Neutrophil (primary cell): ENCODE results near the gene ADGRG1.

Experiments
- H3K27ac ChIP-seq: fragments of 200-600 bp; sonication (generic); 2 replicates; pipeline ENCODE4 v1.5.1; 2016; ENCODE audit warnings: mild to moderate bottlenecking, moderate library complexity
- H3K27me3 ChIP-seq: fragments of 200-600 bp; sonication (generic); 2 replicates; pipeline ENCODE4 v1.6.0; 2016; ENCODE audit warnings: mild to moderate bottlenecking
- H3K36me3 ChIP-seq: fragments of 200-600 bp; sonication (generic); 2 replicates; pipeline ENCODE4 v1.5.1; 2017
- H3K4me1 ChIP-seq, 2 experiments: fragments of 200-600 bp in 1 of 2; sonication (generic) in 1 of 2; 1 replicate in 1 of 2; 2 replicates in 1 of 2; pipeline versions ENCODE4 v1.5.1 to v1.6.1; 2013 to 2016; ENCODE audit warnings: low read depth in 1 of 2, low read length in 1 of 2, mild to moderate bottlenecking in 1 of 2, moderate library complexity in 1 of 2; ENCODE audit not compliant: control insufficient read depth in 1 of 2, insufficient read depth in 1 of 2
- H3K4me3 ChIP-seq, 2 experiments: fragments of 200-600 bp in 1 of 2; sonication (generic) in 1 of 2; 1 replicate in 1 of 2; 2 replicates in 1 of 2; pipeline ENCODE4 v1.5.1; 2013 to 2016; ENCODE audit warnings: low read depth in 1 of 2, low read length in 1 of 2, mild to moderate bottlenecking in 1 of 2, moderate library complexity in 1 of 2
- H3K9me3 ChIP-seq: fragments of 200-600 bp; sonication (generic); 2 replicates; pipeline ENCODE4 v1.5.1; 2016
- CTCF ChIP-seq: fragments of 200-600 bp; sonication (generic); IDR thresholded peaks from 2 replicates; pipeline ENCODE4 v1.5.1; 2016; ENCODE audit warnings: antibody characterized with exemption

The ADGRG1 gene

GRCh38 chr16:57658878-57659674 is 30.6 kb downstream of the ADGRG1 start:
- Histone ChIP-seq H3K27me3 (no peaks in the 10 kb centered on the region), H3K9me3 (no peaks in the 10 kb centered on the region), H3K4me3 (no peak overlapping the region), H3K36me3 (no peaks in the 10 kb centered on the region), H3K27ac (no peak overlapping the region), H3K4me1 (peaks cover 0 to under 1% of the 10 kb centered on the region in 2 experiments)
- TF ChIP-seq CTCF: no peak

GRCh38 chr16:57660715-57661463 is 32.5 kb downstream of the ADGRG1 start:
- H3K36me3 ChIP-seq: no peaks in the 10 kb centered on the region
- no peak for TF ChIP-seq CTCF
- H3K4me3 ChIP-seq: no peak overlapping the region
- no peaks in the 10 kb centered on the region for H3K27me3 ChIP-seq
- no peaks in the 10 kb centered on the region for H3K9me3 ChIP-seq
- H3K4me1 ChIP-seq: peaks cover 18 to 19% of the 10 kb centered on the region in 2 experiments
- no peak overlapping the region for H3K27ac ChIP-seq

- Histone ChIP-seq H3K27me3 (no peaks in the 10 kb centered on the region), H3K4me3 (no peak overlapping the region), H3K4me1 (peaks cover 24 to 25% of the 10 kb centered on the region in 2 experiments), H3K27ac (no peak overlapping the region), H3K9me3 (no peaks in the 10 kb centered on the region), H3K36me3 (no peaks in the 10 kb centered on the region)
- no peak for TF ChIP-seq CTCF
Observed at GRCh38 chr16:57661510-57661909, 33.1 kb downstream of the ADGRG1 start.

GRCh38 chr16:57661936-57662906 is 33.8 kb downstream of the ADGRG1 start:
- TF ChIP-seq CTCF: no peak
- H3K4me3 ChIP-seq: no peak overlapping the region
- no peak overlapping the region for H3K27ac ChIP-seq
- H3K27me3 ChIP-seq: no peaks in the 10 kb centered on the region
- H3K4me1 ChIP-seq: peaks cover 31 to 32% of the 10 kb centered on the region in 2 experiments
- no peaks in the 10 kb centered on the region for H3K9me3 ChIP-seq
- no peaks in the 10 kb centered on the region for H3K36me3 ChIP-seq

- Histone ChIP-seq H3K4me1 (peaks cover 39 to 40% of the 10 kb centered on the region in 2 experiments), H3K27me3 (no peaks in the 10 kb centered on the region), H3K27ac (no peak overlapping the region), H3K4me3 (no peak overlapping the region), H3K36me3 (no peaks in the 10 kb centered on the region), H3K9me3 (no peaks in the 10 kb centered on the region)
- no peak for TF ChIP-seq CTCF
Observed at GRCh38 chr16:57663436-57663835, 35.0 kb downstream of the ADGRG1 start.
